Panc1 (cell line): ENCODE results near the gene ACSM5. TPM values are rescaled to one million over a fixed set of nuclear protein-coding genes. Genes with fewer than 3 reads are reported as not detected.

Experiments
- ATAC-seq: fragments of 200-7000 bp; cut with Tn5 transposase; 2 replicates; pipeline ENCODE4 v1.9.1; 2020; ENCODE audit warnings: mild to moderate bottlenecking, moderate library complexity
- BruUV-seq: library from RNA; stranded (reverse); fragments of 400-500 nt; replicated peaks from 2 replicates; lab custom pipeline; 2021; lab: Mats Ljungman, UMichigan
- CTCF ChIA-PET: fragments of 300-600 bp; sonication (Branson Sonifier 250); formaldehyde crosslinking; loops from one replicate; lab custom pipeline; 2022; ENCODE audit warnings: antibody characterized with exemption; lab: Charles Lee
- POLR2A ChIA-PET: fragments of 300-600 bp; sonication (Branson Sonifier 250); formaldehyde crosslinking; loops from one replicate; lab custom pipeline; 2022; ENCODE audit warnings: antibody characterized with exemption; lab: Charles Lee
- DNase-seq: peaks from one replicate; pipeline ENCODE4 v3.0.0-alpha.2; 2010; ENCODE audit warnings: low read depth, low spot score
- H3K27ac ChIP-seq: 2 replicates; pipeline ENCODE4 v1.5.1; 2011; ENCODE audit warnings: mild to moderate bottlenecking, low read length, inconsistent platforms
- H3K27me3 ChIP-seq: fragments of 200-500 bp; sonication (Bioruptor generic); 2 replicates; pipeline ENCODE4 v1.6.0; 2014; ENCODE audit warnings: low read length, inconsistent platforms; ENCODE audit not compliant: control insufficient read depth, insufficient read depth
- H3K36me3 ChIP-seq: fragments of 200-500 bp; sonication (Bioruptor generic); 2 replicates; pipeline ENCODE4 v1.5.1; 2014; ENCODE audit warnings: inconsistent platforms, mild to moderate bottlenecking, low read length, moderate library complexity; ENCODE audit not compliant: control insufficient read depth, insufficient read depth
- H3K4me1 ChIP-seq: 2 replicates; pipeline ENCODE4 v1.5.1; 2011; ENCODE audit warnings: inconsistent platforms, mild to moderate bottlenecking, low read length, moderate library complexity; ENCODE audit not compliant: control insufficient read depth, insufficient read depth
- H3K4me3 ChIP-seq, 2 experiments: 2 replicates each; pipeline ENCODE4 v1.5.1; 2011 to 2012; ENCODE audit warnings: low read depth in 2 of 2, low read length in 2 of 2, mild to moderate bottlenecking in 2 of 2, inconsistent platforms in 1 of 2, moderate library complexity in 1 of 2
- H3K9me3 ChIP-seq: fragments of 200-500 bp; sonication (Bioruptor generic); 2 replicates; pipeline ENCODE4 v1.5.1; 2014; ENCODE audit warnings: low read depth, mild to moderate bottlenecking, inconsistent platforms, low read length, moderate library complexity; ENCODE audit not compliant: control insufficient read depth, insufficient read depth
- POLR2AphosphoS5 ChIP-seq: IDR thresholded peaks from 2 replicates; pipeline ENCODE4 v1.6.1; 2012; ENCODE audit warnings: mild to moderate bottlenecking, low read depth, low read length, moderate library complexity
- REST ChIP-seq, 2 experiments: IDR thresholded peaks; 2 replicates each; pipeline ENCODE4 v1.6.1; 2011 to 2012; ENCODE audit warnings: low read depth in 2 of 2, control low read depth in 1 of 2, low read length in 1 of 2, mild to moderate bottlenecking in 1 of 2, moderate library complexity in 1 of 2; ENCODE audit not compliant: insufficient read depth in 1 of 2
- SIN3A ChIP-seq: IDR thresholded peaks from 2 replicates; pipeline ENCODE4 v1.6.1; 2012; ENCODE audit warnings: low read depth, mild to moderate bottlenecking, low read length, moderate library complexity, borderline replicate concordance; ENCODE audit not compliant: insufficient read depth
- TCF7L2 ChIP-seq: IDR thresholded peaks from 2 replicates; pipeline ENCODE4 v1.6.1; 2011; ENCODE audit warnings: mild to moderate bottlenecking, low read depth, low read length, inconsistent platforms
- in situ Hi-C: cut with HindIII; loops from 2 replicates; pipeline ENCODE4 v1.10.0; 2016; ENCODE audit warnings: low sequenced_read_pairs, low pct_unique_long_range_greater_than_20kb
- intact Hi-C: fragments of 100-400 bp; cut with micrococcal nuclease; formaldehyde crosslinking; loops from one replicate; pipeline ENCODE4 v1.10.0; 2022; ENCODE audit not compliant: unreplicated experiment
- total RNA-seq: library from RNA; stranded (reverse); gene quantifications from one replicate; pipeline ENCODE4 v1.2.1, GENCODE V29; 2021; ENCODE audit not compliant: unreplicated experiment
- TF ChIP-seq, protein P1 (sequence below): fragments of 450-650 bp; IDR thresholded peaks from 2 replicates; pipeline ENCODE4 v1.5.1; 2017; ENCODE audit warnings: mild to moderate bottlenecking

ACSM5 gene
- total RNA-seq, 1 experiment from 2014 or later: 0.21 TPM

- H3K4me1 ChIP-seq: no peaks in the 10 kb centered on the region
- in situ Hi-C loops: no loop called here
- intact Hi-C loops: no loop called here
- no peak for ATAC-seq
- no peak for TF ChIP-seq SIN3A
- TF ChIP-seq POLR2AphosphoS5: no peak
- TF ChIP-seq, protein P1, sequence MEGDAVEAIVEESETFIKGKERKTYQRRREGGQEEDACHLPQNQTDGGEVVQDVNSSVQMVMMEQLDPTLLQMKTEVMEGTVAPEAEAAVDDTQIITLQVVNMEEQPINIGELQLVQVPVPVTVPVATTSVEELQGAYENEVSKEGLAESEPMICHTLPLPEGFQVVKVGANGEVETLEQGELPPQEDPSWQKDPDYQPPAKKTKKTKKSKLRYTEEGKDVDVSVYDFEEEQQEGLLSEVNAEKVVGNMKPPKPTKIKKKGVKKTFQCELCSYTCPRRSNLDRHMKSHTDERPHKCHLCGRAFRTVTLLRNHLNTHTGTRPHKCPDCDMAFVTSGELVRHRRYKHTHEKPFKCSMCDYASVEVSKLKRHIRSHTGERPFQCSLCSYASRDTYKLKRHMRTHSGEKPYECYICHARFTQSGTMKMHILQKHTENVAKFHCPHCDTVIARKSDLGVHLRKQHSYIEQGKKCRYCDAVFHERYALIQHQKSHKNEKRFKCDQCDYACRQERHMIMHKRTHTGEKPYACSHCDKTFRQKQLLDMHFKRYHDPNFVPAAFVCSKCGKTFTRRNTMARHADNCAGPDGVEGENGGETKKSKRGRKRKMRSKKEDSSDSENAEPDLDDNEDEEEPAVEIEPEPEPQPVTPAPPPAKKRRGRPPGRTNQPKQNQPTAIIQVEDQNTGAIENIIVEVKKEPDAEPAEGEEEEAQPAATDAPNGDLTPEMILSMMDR: no peak
- no peak for TF ChIP-seq TCF7L2
- TF ChIP-seq REST (IDR thresholded peaks at IDR 0.05; ENCODE audit: insufficient read depth in 1 of 2, low read depth in 2 of 2, low read length in 1 of 2): no peak
- no peaks in the 10 kb centered on the region for H3K36me3 ChIP-seq
- ChIA-PET CTCF (no interaction called here), POLR2A (no interaction called here)
- no peaks in the 10 kb centered on the region; the same call in 1 of the 2 replicates for H3K27me3 ChIP-seq
- no TSS peak for BruUV-seq
- no peak for DNase-seq
- H3K9me3 ChIP-seq: no peaks in the 10 kb centered on the region
- no peak overlapping the region for H3K4me3 ChIP-seq
- H3K27ac ChIP-seq: no peak overlapping the region
Observed at GRCh38 chr16:20395946-20396345, 13.4 kb upstream of the ACSM5 start.

- Histone ChIP-seq H3K36me3 (no peaks in the 10 kb centered on the region), H3K9me3 (no peaks in the 10 kb centered on the region), H3K4me1 (no peaks in the 10 kb centered on the region), H3K4me3 (no peak overlapping the region), H3K27ac (no peak overlapping the region), H3K27me3 (no peaks in the 10 kb centered on the region; the same call in 1 of the 2 replicates)
- ChIA-PET CTCF (no interaction called here), POLR2A (no interaction called here)
- BruUV-seq: no TSS peak
- TF ChIP-seq, protein P1: no peak
- no peak for TF ChIP-seq POLR2AphosphoS5
- TF ChIP-seq SIN3A: no peak
- no peak for TF ChIP-seq REST (IDR thresholded peaks at IDR 0.05; ENCODE audit: insufficient read depth in 1 of 2, low read depth in 2 of 2, low read length in 1 of 2)
- TF ChIP-seq TCF7L2: no peak
- intact Hi-C loops (no loop called here), in situ Hi-C loops (no loop called here)
- ATAC-seq: no peak
- no peak for DNase-seq
Observed at GRCh38 chr16:20396846-20397467, 12.4 kb upstream of the ACSM5 start.
